ENCODE results near the gene KRT86.
"Not testable (repeated sequence)": the region's sequence is repeated elsewhere in the genome, so short reads cannot be mapped to it uniquely, and the experiment has no call there.

KRT86 gene

GRCh38 chr12:52252175-52252615, 22.2 kb upstream of the KRT86 start:
- not testable (repeated sequence) for DNase-seq

GRCh38 chr12:52252728-52253343, 21.6 kb upstream of the KRT86 start:
- no peak for DNase-seq

GRCh38 chr12:52253391-52254179, 20.9 kb upstream of the KRT86 start:
- no peak for DNase-seq

GRCh38 chr12:52254180-52254964, 20.1 kb upstream of the KRT86 start:
- no peak for DNase-seq

- DNase-seq: no peak
Observed at GRCh38 chr12:52254965-52255751, 19.3 kb upstream of the KRT86 start.

GRCh38 chr12:52255926-52256583, 18.4 kb upstream of the KRT86 start:
- no peak for DNase-seq

GRCh38 chr12:52256584-52256935, 17.9 kb upstream of the KRT86 start:
- no peak for DNase-seq

GRCh38 chr12:52257074-52257551, 17.3 kb upstream of the KRT86 start:
- no peak for DNase-seq

- DNase-seq: not testable (repeated sequence)
Observed at GRCh38 chr12:52257922-52258321, 16.5 kb upstream of the KRT86 start.

- no peak for DNase-seq
Observed at GRCh38 chr12:52258335-52258901, 16.0 kb upstream of the KRT86 start.

GRCh38 chr12:52259657-52260243, 14.7 kb upstream of the KRT86 start:
- peak; percentile 65 for DNase-seq

- peak; percentile 52 for DNase-seq
Observed at GRCh38 chr12:52260361-52261207, 13.9 kb upstream of the KRT86 start.

GRCh38 chr12:52261208-52261484, 13.3 kb upstream of the KRT86 start:
- DNase-seq: no peak

- no peak for DNase-seq
Observed at GRCh38 chr12:52262286-52262685, 12.2 kb upstream of the KRT86 start.

- DNase-seq: no peak
Observed at GRCh38 chr12:52263761-52264434, 10.5 kb upstream of the KRT86 start.

GRCh38 chr12:52264435-52264825, 10.0 kb upstream of the KRT86 start:
- DNase-seq: no peak

- DNase-seq: no peak
Observed at GRCh38 chr12:52266514-52266913, 7.9 kb upstream of the KRT86 start.

GRCh38 chr12:52267266-52267665, 7.2 kb upstream of the KRT86 start:
- DNase-seq: no peak

GRCh38 chr12:52267699-52268098, 6.7 kb upstream of the KRT86 start:
- DNase-seq: no peak

- peak; percentile 51 for DNase-seq
Observed at GRCh38 chr12:52268212-52268611, 6.2 kb upstream of the KRT86 start.
